ENCODE data around the gene TPRG1.

The TPRG1 gene

DNA sequence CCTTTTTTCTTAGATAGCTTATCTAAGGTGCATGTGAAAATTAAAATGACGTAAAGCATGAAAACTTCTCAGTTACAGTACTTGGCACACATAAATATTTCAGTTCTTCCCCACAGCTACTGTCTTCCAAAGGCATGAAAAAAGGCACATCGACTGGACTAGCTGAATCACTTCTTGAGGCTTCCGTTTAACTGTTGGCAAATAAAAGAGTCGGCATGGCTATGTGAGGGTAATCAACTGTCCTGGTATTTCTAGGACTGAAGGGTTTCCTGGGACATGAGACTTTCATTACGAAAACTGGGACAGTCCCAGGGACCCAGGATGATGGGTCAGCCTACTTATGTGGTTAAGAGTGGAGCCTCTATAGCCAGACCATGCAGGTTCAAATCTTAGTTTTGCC, 168.2 kb downstream of the TPRG1 start:
- Histone ChIP-seq H3K9ac (ENCODE audit: low read depth in 1 of 2, low read length in 2 of 2) (no peak overlapping the region), H3K27me3 (ENCODE audit: control insufficient read depth in 2 of 2, insufficient read depth in 2 of 2, low read length in 2 of 2) (no peaks in the 10 kb centered on the region), H3K4me3 (ENCODE audit: low read length in 2 of 2) (no peak overlapping the region), H3K36me3 (ENCODE audit: control insufficient read depth in 2 of 2, insufficient read depth in 2 of 2, low read length in 2 of 2) (no peaks in the 10 kb centered on the region), H3K9me3 (ENCODE audit: control insufficient read depth in 2 of 2, low read length in 2 of 2) (no peaks in the 10 kb centered on the region), H3K27ac (ENCODE audit: low read depth in 2 of 2, low read length in 2 of 2) (no peak overlapping the region), H3K4me1 (ENCODE audit: control insufficient read depth in 2 of 2, insufficient read depth in 2 of 2, low read length in 2 of 2) (no peaks in the 10 kb centered on the region)

DNA sequence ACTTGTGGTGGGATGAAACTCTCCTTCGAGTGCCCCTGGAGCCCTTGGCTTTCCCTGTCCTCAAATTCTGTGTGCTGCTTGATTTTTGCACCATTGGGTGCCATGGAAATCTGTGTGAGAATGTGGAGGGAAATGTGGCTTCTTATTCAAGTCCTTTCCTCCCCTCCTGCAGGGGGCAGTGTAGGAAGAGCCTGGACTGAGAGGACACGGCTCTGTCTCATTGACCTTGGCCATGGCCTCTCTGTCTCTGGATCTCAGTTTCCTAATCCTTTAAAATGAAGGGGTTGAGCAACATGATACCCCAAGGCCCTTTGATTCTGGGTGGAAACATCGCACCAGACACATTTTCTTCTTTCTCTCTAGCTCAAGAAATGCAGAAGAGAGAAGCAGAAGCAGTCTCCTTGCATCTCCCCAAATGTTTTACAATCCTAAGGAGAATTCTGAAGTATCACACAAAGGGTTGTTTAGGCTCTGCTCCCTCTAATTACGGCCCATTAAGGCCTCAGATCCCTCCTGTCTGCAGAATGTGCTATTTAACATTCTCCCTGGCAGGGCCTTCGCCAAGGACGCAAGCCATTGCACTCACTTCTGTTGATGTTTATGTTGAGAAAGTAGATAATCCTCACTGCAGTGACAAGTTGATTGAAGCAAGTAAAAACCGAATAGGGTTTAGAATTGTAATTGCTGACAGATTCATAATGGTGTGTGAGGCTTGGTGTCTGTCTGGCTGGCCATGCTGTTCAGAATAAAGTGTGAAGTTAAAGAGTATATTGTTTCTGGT, 169.1 kb downstream of the TPRG1 start:
- H3K27me3 ChIP-seq (ENCODE audit: control insufficient read depth in 2 of 2, insufficient read depth in 2 of 2, low read length in 2 of 2) = no peaks in the 10 kb centered on the region
- H3K4me1 ChIP-seq (ENCODE audit: control insufficient read depth in 2 of 2, insufficient read depth in 2 of 2, low read length in 2 of 2) = no peaks in the 10 kb centered on the region
- H3K9ac ChIP-seq (ENCODE audit: low read depth in 1 of 2, low read length in 2 of 2) = no peak overlapping the region
- no peaks in the 10 kb centered on the region for H3K36me3 ChIP-seq (ENCODE audit: control insufficient read depth in 2 of 2, insufficient read depth in 2 of 2, low read length in 2 of 2)
- H3K9me3 ChIP-seq (ENCODE audit: control insufficient read depth in 2 of 2, low read length in 2 of 2) = no peaks in the 10 kb centered on the region
- no peak overlapping the region for H3K4me3 ChIP-seq (ENCODE audit: low read length in 2 of 2)
- no peak overlapping the region for H3K27ac ChIP-seq (ENCODE audit: low read depth in 2 of 2, low read length in 2 of 2)

DNA sequence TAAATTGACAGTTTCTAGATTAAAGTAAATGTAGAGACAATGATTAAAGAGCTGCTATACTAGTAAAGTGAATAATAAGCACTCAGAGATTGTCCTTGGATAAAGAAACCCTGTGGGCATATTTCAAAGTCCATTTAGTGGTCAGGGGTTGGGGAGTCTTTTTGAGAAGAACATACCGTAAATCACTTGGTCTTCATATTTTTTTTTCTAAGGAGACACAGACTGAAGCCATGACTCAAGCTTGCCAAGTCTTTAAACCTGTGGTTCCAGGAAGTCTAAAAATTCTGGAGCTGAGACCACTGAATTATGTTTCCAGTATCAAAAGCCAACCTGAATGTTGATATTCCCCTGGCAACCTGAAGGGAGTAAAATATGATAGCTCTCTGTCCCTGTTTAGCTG, 171.0 kb downstream of the TPRG1 start:
- no peaks in the 10 kb centered on the region for H3K9me3 ChIP-seq (ENCODE audit: control insufficient read depth in 2 of 2, low read length in 2 of 2)
- H3K9ac ChIP-seq (ENCODE audit: low read depth in 1 of 2, low read length in 2 of 2) = no peak overlapping the region
- no peak overlapping the region for H3K4me3 ChIP-seq (ENCODE audit: low read length in 2 of 2)
- no peak overlapping the region for H3K27ac ChIP-seq (ENCODE audit: low read depth in 2 of 2, low read length in 2 of 2)
- no peaks in the 10 kb centered on the region for H3K4me1 ChIP-seq (ENCODE audit: control insufficient read depth in 2 of 2, insufficient read depth in 2 of 2, low read length in 2 of 2)
- H3K27me3 ChIP-seq (ENCODE audit: control insufficient read depth in 2 of 2, insufficient read depth in 2 of 2, low read length in 2 of 2) = no peaks in the 10 kb centered on the region
- no peaks in the 10 kb centered on the region for H3K36me3 ChIP-seq (ENCODE audit: control insufficient read depth in 2 of 2, insufficient read depth in 2 of 2, low read length in 2 of 2)

DNA sequence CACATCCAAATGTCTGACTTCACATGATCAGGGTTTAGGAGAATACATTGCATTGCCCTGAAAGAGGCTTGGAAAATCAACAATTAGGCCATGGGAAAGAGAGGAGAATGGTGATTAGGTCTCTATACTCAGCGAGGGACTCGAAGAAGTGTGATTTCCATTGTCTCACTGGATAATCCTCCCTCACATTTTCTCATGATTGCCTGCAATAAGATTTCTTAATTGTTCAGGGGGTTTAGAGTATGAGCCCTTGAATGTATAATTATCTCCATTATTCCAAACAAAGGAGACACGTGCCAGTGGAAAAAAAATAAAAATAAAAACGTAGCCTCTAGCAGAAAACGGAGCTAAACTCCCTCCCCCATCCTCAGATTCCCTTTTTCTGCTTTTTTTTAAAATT, 173.2 kb downstream of the TPRG1 start:
- Histone ChIP-seq H3K27ac (ENCODE audit: low read depth in 2 of 2, low read length in 2 of 2) (no peak overlapping the region), H3K27me3 (ENCODE audit: control insufficient read depth in 2 of 2, insufficient read depth in 2 of 2, low read length in 2 of 2) (no peaks in the 10 kb centered on the region), H3K36me3 (ENCODE audit: control insufficient read depth in 2 of 2, insufficient read depth in 2 of 2, low read length in 2 of 2) (no peaks in the 10 kb centered on the region), H3K9me3 (ENCODE audit: control insufficient read depth in 2 of 2, low read length in 2 of 2) (no peaks in the 10 kb centered on the region), H3K9ac (ENCODE audit: low read depth in 1 of 2, low read length in 2 of 2) (no peak overlapping the region), H3K4me3 (ENCODE audit: low read length in 2 of 2) (no peak overlapping the region), H3K4me1 (ENCODE audit: control insufficient read depth in 2 of 2, insufficient read depth in 2 of 2, low read length in 2 of 2) (no peaks in the 10 kb centered on the region)

DNA sequence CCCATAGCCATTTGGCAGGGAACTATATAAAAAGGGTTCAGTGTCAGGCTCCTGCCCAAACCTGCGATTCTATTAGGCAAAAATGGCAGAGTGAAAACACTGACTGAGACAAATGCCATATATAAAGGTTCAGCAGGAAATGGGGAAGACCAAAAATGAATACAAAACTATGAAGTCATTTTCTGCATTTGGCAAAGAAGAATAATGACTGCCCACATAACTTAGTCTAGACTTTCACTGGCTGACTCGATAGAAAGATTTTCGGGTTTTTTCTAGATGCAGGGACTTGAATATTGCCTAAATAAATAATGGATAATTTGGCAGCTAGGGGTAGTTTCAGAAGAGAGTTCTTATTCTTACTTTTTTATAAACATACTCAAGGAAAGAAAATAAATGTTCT, 178.0 kb downstream of the TPRG1 start:
- no peak overlapping the region for H3K27ac ChIP-seq (ENCODE audit: low read depth in 2 of 2, low read length in 2 of 2)
- no peak overlapping the region for H3K9ac ChIP-seq (ENCODE audit: low read depth in 1 of 2, low read length in 2 of 2)
- peaks cover 10% of the 10 kb centered on the region in 2 donors for H3K4me1 ChIP-seq (ENCODE audit: control insufficient read depth in 2 of 2, insufficient read depth in 2 of 2, low read length in 2 of 2)
- H3K9me3 ChIP-seq (ENCODE audit: control insufficient read depth in 2 of 2, low read length in 2 of 2) = no peaks in the 10 kb centered on the region
- H3K36me3 ChIP-seq (ENCODE audit: control insufficient read depth in 2 of 2, insufficient read depth in 2 of 2, low read length in 2 of 2) = no peaks in the 10 kb centered on the region
- H3K4me3 ChIP-seq (ENCODE audit: low read length in 2 of 2) = no peak overlapping the region
- no peaks in the 10 kb centered on the region for H3K27me3 ChIP-seq (ENCODE audit: control insufficient read depth in 2 of 2, insufficient read depth in 2 of 2, low read length in 2 of 2)

DNA sequence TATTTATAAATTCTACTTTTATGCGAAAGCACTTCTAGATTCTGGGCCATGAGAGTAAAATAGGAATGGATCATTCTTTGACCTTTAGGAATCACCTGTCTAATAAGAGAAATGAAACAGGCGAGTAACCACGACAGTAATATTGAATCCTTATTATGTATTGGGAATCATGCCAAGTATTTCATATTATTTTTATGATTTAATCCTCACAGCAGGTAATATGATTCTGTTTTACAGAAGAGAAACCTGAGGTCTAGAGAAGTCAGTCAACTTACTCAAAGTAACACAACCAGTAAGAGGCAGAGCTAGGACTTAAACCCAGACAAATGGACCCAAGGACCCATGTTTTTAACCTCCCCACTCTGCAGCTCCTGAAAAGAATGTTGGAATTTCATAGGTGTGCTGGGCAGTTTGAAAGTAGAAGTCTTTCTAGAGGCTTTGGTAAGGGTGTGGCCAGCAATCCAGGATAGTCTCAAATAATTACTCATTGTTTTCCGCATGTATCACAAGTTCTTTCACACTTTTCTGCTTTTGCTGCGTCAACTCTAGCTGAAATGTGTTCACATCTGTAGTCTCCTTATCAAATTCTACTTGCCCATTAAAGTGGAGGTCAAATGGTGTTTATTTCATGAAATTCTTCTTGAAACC, 181.7 kb downstream of the TPRG1 start:
- Histone ChIP-seq H3K9ac (ENCODE audit: low read depth in 1 of 2, low read length in 2 of 2) (peak overlapping the region in 1 of 2 donors; percentile 23), H3K36me3 (ENCODE audit: control insufficient read depth in 2 of 2, insufficient read depth in 2 of 2, low read length in 2 of 2) (no peaks in the 10 kb centered on the region), H3K27ac (ENCODE audit: low read depth in 2 of 2, low read length in 2 of 2) (peak overlapping the region; percentile 78 to 81), H3K4me1 (ENCODE audit: control insufficient read depth in 2 of 2, insufficient read depth in 2 of 2, low read length in 2 of 2) (peaks cover 21 to 22% of the 10 kb centered on the region in 2 donors), H3K4me3 (ENCODE audit: low read length in 2 of 2) (no peak overlapping the region), H3K9me3 (ENCODE audit: control insufficient read depth in 2 of 2, low read length in 2 of 2) (no peaks in the 10 kb centered on the region), H3K27me3 (ENCODE audit: control insufficient read depth in 2 of 2, insufficient read depth in 2 of 2, low read length in 2 of 2) (no peaks in the 10 kb centered on the region)

DNA sequence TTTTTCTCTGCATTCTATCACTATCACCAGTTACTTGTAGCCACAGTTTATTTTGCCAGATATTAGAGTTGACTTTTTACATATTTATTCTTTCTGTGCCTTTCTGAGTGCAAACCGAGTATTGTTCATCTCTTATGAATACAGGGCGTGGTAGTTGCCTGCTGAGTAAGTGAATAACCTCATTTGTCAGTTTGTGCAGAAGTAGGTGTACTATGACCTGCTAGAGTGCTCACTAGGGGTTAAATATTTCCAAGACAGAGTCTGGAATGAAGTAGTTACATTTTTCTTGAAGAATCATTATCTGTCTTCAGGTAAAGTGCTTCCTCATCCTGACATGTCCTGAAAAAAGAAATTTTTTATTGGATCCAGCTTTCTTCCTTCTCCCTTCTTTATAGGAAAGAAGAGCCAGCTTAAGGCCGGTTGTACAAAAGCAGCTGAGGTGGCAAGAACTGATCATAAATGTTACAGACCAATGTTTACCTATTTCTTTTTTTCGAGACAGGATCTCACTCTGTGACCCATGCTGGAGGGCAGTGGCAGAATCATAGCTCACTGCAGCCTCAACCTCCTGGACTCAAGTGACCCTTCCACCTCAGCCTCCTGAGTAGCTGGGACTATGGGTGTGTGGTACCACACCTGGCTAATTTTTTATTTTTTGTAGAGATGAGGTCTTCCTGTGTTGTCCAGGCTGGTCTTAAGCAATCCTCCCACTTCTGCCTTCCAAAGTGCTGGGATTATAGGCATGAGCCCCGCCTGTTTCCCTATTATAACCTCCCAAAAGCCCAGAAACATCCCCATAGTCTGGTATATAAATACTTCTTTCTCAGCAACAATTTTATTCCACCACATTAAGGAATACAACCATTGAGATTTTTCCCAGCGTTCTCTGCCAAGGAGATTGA, 182.5 kb downstream of the TPRG1 start:
- Histone ChIP-seq H3K27ac (ENCODE audit: low read depth in 2 of 2, low read length in 2 of 2) (peak overlapping the region; percentile 78 to 81), H3K4me3 (ENCODE audit: low read length in 2 of 2) (no peak overlapping the region)

DNA sequence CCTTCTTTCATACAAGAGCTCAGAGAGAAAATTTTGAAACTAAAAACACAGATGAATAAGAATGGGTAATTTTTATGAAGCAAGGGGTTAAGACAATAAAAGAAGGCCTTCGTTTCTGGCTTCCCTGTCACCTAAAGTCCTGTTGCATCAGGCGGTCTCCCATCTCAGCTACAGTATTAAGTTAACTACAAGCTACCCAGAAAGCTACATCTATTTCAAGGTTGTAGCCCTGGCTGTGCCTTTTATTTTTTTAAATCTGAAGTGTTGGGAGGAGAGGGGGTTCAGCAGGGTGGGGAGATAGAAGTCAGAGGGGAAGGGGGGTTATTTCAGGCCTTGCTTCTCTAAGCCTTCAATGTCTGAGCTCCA, 183.3 kb downstream of the TPRG1 start:
- Histone ChIP-seq H3K4me3 (ENCODE audit: low read length in 2 of 2) (no peak overlapping the region), H3K27me3 (ENCODE audit: control insufficient read depth in 2 of 2, insufficient read depth in 2 of 2, low read length in 2 of 2) (no peaks in the 10 kb centered on the region), H3K9me3 (ENCODE audit: control insufficient read depth in 2 of 2, low read length in 2 of 2) (no peaks in the 10 kb centered on the region), H3K9ac (ENCODE audit: low read depth in 1 of 2, low read length in 2 of 2) (peak overlapping the region in 1 of 2 donors; percentile 8), H3K4me1 (ENCODE audit: control insufficient read depth in 2 of 2, insufficient read depth in 2 of 2, low read length in 2 of 2) (peaks cover 21 to 22% of the 10 kb centered on the region in 2 donors), H3K27ac (ENCODE audit: low read depth in 2 of 2, low read length in 2 of 2) (peak overlapping the region; percentile 78 to 81), H3K36me3 (ENCODE audit: control insufficient read depth in 2 of 2, insufficient read depth in 2 of 2, low read length in 2 of 2) (no peaks in the 10 kb centered on the region)

More for the DNA sequence above, 182.5 kb downstream of the TPRG1 start:
- Histone ChIP-seq H3K9me3 (ENCODE audit: control insufficient read depth in 2 of 2, low read length in 2 of 2) (no peaks in the 10 kb centered on the region), H3K36me3 (ENCODE audit: control insufficient read depth in 2 of 2, insufficient read depth in 2 of 2, low read length in 2 of 2) (no peaks in the 10 kb centered on the region), H3K27me3 (ENCODE audit: control insufficient read depth in 2 of 2, insufficient read depth in 2 of 2, low read length in 2 of 2) (no peaks in the 10 kb centered on the region), H3K4me1 (ENCODE audit: control insufficient read depth in 2 of 2, insufficient read depth in 2 of 2, low read length in 2 of 2) (peaks cover 21 to 22% of the 10 kb centered on the region in 2 donors), H3K9ac (ENCODE audit: low read depth in 1 of 2, low read length in 2 of 2) (peak overlapping the region; percentile 14 to 23)

DNA sequence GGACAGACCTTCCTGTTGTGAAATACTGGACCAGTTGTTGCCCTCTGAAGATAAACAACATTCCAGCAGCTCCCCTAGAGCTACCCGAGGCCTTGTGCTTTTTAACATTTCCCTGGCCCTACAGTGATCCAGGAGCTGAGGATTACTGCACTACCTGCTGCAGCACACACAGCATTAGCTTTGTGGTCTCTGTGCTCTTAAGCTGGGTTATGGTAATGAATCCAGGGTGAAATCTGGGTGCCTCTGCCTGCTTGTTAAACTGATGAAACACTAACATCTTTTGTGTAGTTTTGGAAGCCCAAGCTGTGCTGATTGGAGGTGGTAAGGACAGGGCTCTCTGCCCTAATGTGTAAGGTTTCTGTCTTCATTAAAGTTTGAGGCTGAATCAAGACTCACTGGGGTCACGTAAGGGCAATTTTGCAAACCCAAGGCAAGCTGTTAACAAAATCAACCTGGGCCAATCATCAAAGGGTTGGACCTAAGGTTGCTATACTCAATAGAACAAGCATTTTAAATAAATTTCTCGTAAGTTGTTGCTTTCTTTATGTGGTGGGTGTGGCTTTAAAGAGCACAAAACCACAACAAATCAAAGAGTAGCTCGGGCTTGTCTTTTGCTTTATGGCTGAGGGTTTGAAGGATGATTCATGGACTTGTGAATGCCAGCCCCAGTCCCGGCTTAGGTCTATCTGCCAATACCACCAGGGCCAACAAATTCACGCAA, 183.9 kb downstream of the TPRG1 start:
- Histone ChIP-seq H3K36me3 (ENCODE audit: control insufficient read depth in 2 of 2, insufficient read depth in 2 of 2, low read length in 2 of 2) (no peaks in the 10 kb centered on the region), H3K4me1 (ENCODE audit: control insufficient read depth in 2 of 2, insufficient read depth in 2 of 2, low read length in 2 of 2) (peaks cover 21 to 22% of the 10 kb centered on the region in 2 donors), H3K27me3 (ENCODE audit: control insufficient read depth in 2 of 2, insufficient read depth in 2 of 2, low read length in 2 of 2) (no peaks in the 10 kb centered on the region), H3K27ac (ENCODE audit: low read depth in 2 of 2, low read length in 2 of 2) (peak overlapping the region; percentile 78 to 81), H3K9ac (ENCODE audit: low read depth in 1 of 2, low read length in 2 of 2) (peak overlapping the region in 1 of 2 donors; percentile 8), H3K9me3 (ENCODE audit: control insufficient read depth in 2 of 2, low read length in 2 of 2) (no peaks in the 10 kb centered on the region), H3K4me3 (ENCODE audit: low read length in 2 of 2) (no peak overlapping the region)
